Lower lobe of right lung (tissue), 2 donors: ENCODE data around the gene TTC32. TPM values are rescaled to one million over a fixed set of nuclear protein-coding genes. Genes with fewer than 3 reads are reported as not detected.

Experiments
- ATAC-seq, 2 donors: fragments of 200-7000 bp; cut with Tn5 transposase; one replicate each; pipeline ENCODE4 v1.9.1; 2020 to 2022; ENCODE audit warnings: mild to moderate bottlenecking in 2 of 2, moderate library complexity in 2 of 2
- DNase-seq: peaks from one replicate; pipeline ENCODE4 v3.0.0-alpha.2; 2020
- H3K27ac ChIP-seq: fragments of 200-600 bp; one replicate; pipeline ENCODE4 v1.8.0; 2022
- H3K27me3 ChIP-seq: fragments of 200-600 bp; one replicate; pipeline ENCODE4 v1.8.0; 2022; ENCODE audit warnings: low read depth
- H3K36me3 ChIP-seq: fragments of 200-600 bp; one replicate; pipeline ENCODE4 v1.8.0; 2022; ENCODE audit warnings: mild to moderate bottlenecking
- H3K4me1 ChIP-seq: fragments of 200-600 bp; one replicate; pipeline ENCODE4 v1.8.0; 2022
- H3K4me3 ChIP-seq: fragments of 200-600 bp; one replicate; pipeline ENCODE4 v1.8.0; 2022; ENCODE audit warnings: mild to moderate bottlenecking
- H3K9me3 ChIP-seq: fragments of 200-600 bp; one replicate; pipeline ENCODE4 v1.8.0; 2022
- intact Hi-C: fragments of 100-400 bp; cut with DNase I; formaldehyde crosslinking; loops from one replicate; pipeline ENCODE4 v1.11.0; 2022
- total RNA-seq: library from RNA; stranded (reverse); fragmentation: NEBNext Ultra II Directional; extraction: Animal tissue kit (Norgen Biotek cat#: 25700); gene quantifications from one replicate; pipeline ENCODE4 v1.2.1, GENCODE V29; 2021
- TF ChIP-seq, protein P1 (sequence below): fragments of 200-600 bp; IDR thresholded peaks from one replicate; pipeline ENCODE4 v1.8.0; 2022; ENCODE audit warnings: antibody characterized with exemption, mild to moderate bottlenecking
- donor health status: DM: no; HTN: yes; CAD: no; lungs with severe emphysema.

The TTC32 gene
- total RNA-seq, 1 donor from 2014 or later: 10.3 TPM

GRCh38 chr2:19850056-19851050, 51.4 kb downstream of the TTC32 start:
- no peaks in the 10 kb centered on the region for H3K9me3 ChIP-seq
- no peaks in the 10 kb centered on the region for H3K27me3 ChIP-seq
- intact Hi-C loops: no loop called here
- H3K36me3 ChIP-seq: no peaks in the 10 kb centered on the region
- no peak for ATAC-seq
- H3K4me1 ChIP-seq: no peaks in the 10 kb centered on the region
- TF ChIP-seq, protein P1, sequence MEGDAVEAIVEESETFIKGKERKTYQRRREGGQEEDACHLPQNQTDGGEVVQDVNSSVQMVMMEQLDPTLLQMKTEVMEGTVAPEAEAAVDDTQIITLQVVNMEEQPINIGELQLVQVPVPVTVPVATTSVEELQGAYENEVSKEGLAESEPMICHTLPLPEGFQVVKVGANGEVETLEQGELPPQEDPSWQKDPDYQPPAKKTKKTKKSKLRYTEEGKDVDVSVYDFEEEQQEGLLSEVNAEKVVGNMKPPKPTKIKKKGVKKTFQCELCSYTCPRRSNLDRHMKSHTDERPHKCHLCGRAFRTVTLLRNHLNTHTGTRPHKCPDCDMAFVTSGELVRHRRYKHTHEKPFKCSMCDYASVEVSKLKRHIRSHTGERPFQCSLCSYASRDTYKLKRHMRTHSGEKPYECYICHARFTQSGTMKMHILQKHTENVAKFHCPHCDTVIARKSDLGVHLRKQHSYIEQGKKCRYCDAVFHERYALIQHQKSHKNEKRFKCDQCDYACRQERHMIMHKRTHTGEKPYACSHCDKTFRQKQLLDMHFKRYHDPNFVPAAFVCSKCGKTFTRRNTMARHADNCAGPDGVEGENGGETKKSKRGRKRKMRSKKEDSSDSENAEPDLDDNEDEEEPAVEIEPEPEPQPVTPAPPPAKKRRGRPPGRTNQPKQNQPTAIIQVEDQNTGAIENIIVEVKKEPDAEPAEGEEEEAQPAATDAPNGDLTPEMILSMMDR: no peak
- H3K27ac ChIP-seq: no peak overlapping the region
- H3K4me3 ChIP-seq: no peak overlapping the region
- DNase-seq: no peak

- intact Hi-C loops: no loop called here
- TF ChIP-seq, protein P1: no peak
These were observed 52.8 kb downstream of the TTC32 start for GRCh38 chr2:19848952-19849351.

GRCh38 chr2:19848029-19848750, 53.6 kb downstream of the TTC32 start:
- Histone ChIP-seq H3K36me3 (no peaks in the 10 kb centered on the region), H3K4me3 (no peak overlapping the region), H3K27me3 (no peaks in the 10 kb centered on the region), H3K27ac (no peak overlapping the region), H3K9me3 (no peaks in the 10 kb centered on the region), H3K4me1 (no peaks in the 10 kb centered on the region)
- TF ChIP-seq, protein P1: no peak
- ATAC-seq (no peak), DNase-seq (no peak)
- intact Hi-C loops: no loop called here

More at GRCh38 chr2:19848952-19849351, 52.8 kb downstream of the TTC32 start:
- H3K4me3 ChIP-seq: no peak overlapping the region
- H3K4me1 ChIP-seq: no peaks in the 10 kb centered on the region
- H3K9me3 ChIP-seq: no peaks in the 10 kb centered on the region
- no peak overlapping the region for H3K27ac ChIP-seq
- H3K27me3 ChIP-seq: no peaks in the 10 kb centered on the region
- H3K36me3 ChIP-seq: no peaks in the 10 kb centered on the region
- ATAC-seq (no peak), DNase-seq (no peak)

- DNase-seq (no peak), ATAC-seq (no peak)
- Histone ChIP-seq H3K27me3 (no peaks in the 10 kb centered on the region), H3K9me3 (no peaks in the 10 kb centered on the region), H3K36me3 (no peaks in the 10 kb centered on the region), H3K4me1 (no peaks in the 10 kb centered on the region), H3K27ac (no peak overlapping the region), H3K4me3 (no peak overlapping the region)
- TF ChIP-seq, protein P1: no peak
- intact Hi-C loops: no loop called here
These were observed 54.3 kb downstream of the TTC32 start for GRCh38 chr2:19847486-19847885.

Other genes starting within 250 kb of the TTC32 start
- 8.8 TPM for gene WDR35, start 88.1 kb upstream of the TTC32 start, total RNA-seq
- gene MATN3, start 110.7 kb upstream of the TTC32 start, total RNA-seq: 8.1 TPM
- gene LAPTM4A, start 149.6 kb upstream of the TTC32 start, total RNA-seq: 223 TPM